Calu3 (cell line): ENCODE data around the gene RNF212. TPM values are rescaled to one million over a fixed set of nuclear protein-coding genes. Genes with fewer than 3 reads are reported as not detected.

Source experiments
- BruUV-seq: library from RNA; stranded (reverse); fragments of 400-500 nt; replicated peaks from 2 replicates; lab custom pipeline; 2021; lab: Mats Ljungman, UMichigan
- CTCF ChIA-PET: fragments of 300-600 bp; sonication (Branson Sonifier 250); formaldehyde crosslinking; loops from one replicate; lab custom pipeline; 2022; ENCODE audit warnings: antibody characterized with exemption; lab: Charles Lee
- DNase-seq: peaks from one replicate; pipeline ENCODE4 v3.0.0; 2022
- H3K27ac Mint-ChIP-seq: one replicate; pipeline ENCODE4 v1.8.0; 2022; ENCODE audit warnings: mixed read lengths; ENCODE audit not compliant: unreplicated experiment
- H3K27me3 Mint-ChIP-seq: one replicate; pipeline ENCODE4 v1.8.0; 2022; ENCODE audit warnings: mixed read lengths; ENCODE audit not compliant: unreplicated experiment
- H3K36me3 Mint-ChIP-seq: one replicate; pipeline ENCODE4 v1.8.0; 2022; ENCODE audit warnings: mild to moderate bottlenecking, moderate library complexity, mixed read lengths; ENCODE audit not compliant: insufficient read depth, unreplicated experiment
- H3K4me1 Mint-ChIP-seq: one replicate; pipeline ENCODE4 v1.8.0; 2022; ENCODE audit warnings: mild to moderate bottlenecking, low read depth, mixed read lengths; ENCODE audit not compliant: unreplicated experiment
- H3K4me3 Mint-ChIP-seq: one replicate; pipeline ENCODE4 v1.8.0; 2022; ENCODE audit warnings: mild to moderate bottlenecking, low read depth, moderate library complexity, mixed read lengths; ENCODE audit not compliant: unreplicated experiment
- H3K9me3 Mint-ChIP-seq: one replicate; pipeline ENCODE4 v1.8.0; 2022; ENCODE audit warnings: low read depth, mixed read lengths; ENCODE audit not compliant: unreplicated experiment
- intact Hi-C: fragments of 100-400 bp; cut with micrococcal nuclease; formaldehyde crosslinking; loops from one replicate; pipeline ENCODE4 v1.10.0; 2022; ENCODE audit not compliant: unreplicated experiment
- total RNA-seq: library from RNA; stranded (reverse); gene quantifications from 2 replicates; pipeline ENCODE4 v1.2.3, GENCODE V29; 2022
- TF ChIP-seq, protein P1 (sequence below): fragments of 200-600 bp; IDR thresholded peaks from one replicate; pipeline ENCODE4 v1.8.0; 2022; ENCODE audit warnings: antibody characterized with exemption; ENCODE audit not compliant: unreplicated experiment

Gene RNF212
- total RNA-seq, 1 experiment from 2014 or later, result not detected

- H3K36me3 Mint-ChIP-seq, result peaks cover 22% of the 10 kb centered on the region
- H3K27me3 Mint-ChIP-seq, result no peaks in the 10 kb centered on the region
- intact Hi-C loops, result no loop called here
- no peak for DNase-seq
- no peak overlapping the region for H3K27ac Mint-ChIP-seq
- CTCF ChIA-PET, result no interaction called here
- TF ChIP-seq, protein P1, sequence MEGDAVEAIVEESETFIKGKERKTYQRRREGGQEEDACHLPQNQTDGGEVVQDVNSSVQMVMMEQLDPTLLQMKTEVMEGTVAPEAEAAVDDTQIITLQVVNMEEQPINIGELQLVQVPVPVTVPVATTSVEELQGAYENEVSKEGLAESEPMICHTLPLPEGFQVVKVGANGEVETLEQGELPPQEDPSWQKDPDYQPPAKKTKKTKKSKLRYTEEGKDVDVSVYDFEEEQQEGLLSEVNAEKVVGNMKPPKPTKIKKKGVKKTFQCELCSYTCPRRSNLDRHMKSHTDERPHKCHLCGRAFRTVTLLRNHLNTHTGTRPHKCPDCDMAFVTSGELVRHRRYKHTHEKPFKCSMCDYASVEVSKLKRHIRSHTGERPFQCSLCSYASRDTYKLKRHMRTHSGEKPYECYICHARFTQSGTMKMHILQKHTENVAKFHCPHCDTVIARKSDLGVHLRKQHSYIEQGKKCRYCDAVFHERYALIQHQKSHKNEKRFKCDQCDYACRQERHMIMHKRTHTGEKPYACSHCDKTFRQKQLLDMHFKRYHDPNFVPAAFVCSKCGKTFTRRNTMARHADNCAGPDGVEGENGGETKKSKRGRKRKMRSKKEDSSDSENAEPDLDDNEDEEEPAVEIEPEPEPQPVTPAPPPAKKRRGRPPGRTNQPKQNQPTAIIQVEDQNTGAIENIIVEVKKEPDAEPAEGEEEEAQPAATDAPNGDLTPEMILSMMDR, result no peak
- no peaks in the 10 kb centered on the region for H3K4me1 Mint-ChIP-seq
- BruUV-seq, result no TSS peak
- H3K4me3 Mint-ChIP-seq, result no peak overlapping the region
- H3K9me3 Mint-ChIP-seq, result no peaks in the 10 kb centered on the region
These were observed 90.7 kb downstream of the RNF212 start for GRCh38 chr4:1022739-1023066.

- Mint-ChIP-seq H3K27me3 (no peaks in the 10 kb centered on the region), H3K4me1 (no peaks in the 10 kb centered on the region), H3K4me3 (no peak overlapping the region), H3K9me3 (no peaks in the 10 kb centered on the region), H3K27ac (no peak overlapping the region), H3K36me3 (peaks cover 20% of the 10 kb centered on the region)
- DNase-seq, result no peak
- TF ChIP-seq, protein P1, result no peak
- CTCF ChIA-PET, result no interaction called here
- BruUV-seq, result no TSS peak
- intact Hi-C loops, result no loop called here
These were observed 91.2 kb downstream of the RNF212 start for GRCh38 chr4:1022051-1022738.

Other genes starting within 250 kb of the RNF212 start
- gene GAK, start 181.2 kb downstream of the RNF212 start, total RNA-seq, result 91.3 and 94.1 TPM in 2 replicates
- 18.8 and 24.2 TPM in 2 replicates for gene TMEM175, start 181.1 kb downstream of the RNF212 start, total RNA-seq
- gene DGKQ, start 140.0 kb downstream of the RNF212 start, total RNA-seq, result 8.8 and 11.8 TPM in 2 replicates
- gene IDUA, start 126.5 kb downstream of the RNF212 start, total RNA-seq, result 36.9 and 38.8 TPM in 2 replicates
- gene SLC26A1, start 120.2 kb downstream of the RNF212 start, total RNA-seq, result 0.49 and 0.68 TPM in 2 replicates
- gene FGFRL1, start 101.9 kb downstream of the RNF212 start, total RNA-seq, result 36.8 and 43.2 TPM in 2 replicates
- gene SPON2, start 59.0 kb upstream of the RNF212 start, total RNA-seq, result 2.2 and 2.4 TPM in 2 replicates
- 115 and 130 TPM in 2 replicates for gene CTBP1, start 135.6 kb upstream of the RNF212 start, total RNA-seq
- 59.0 and 59.6 TPM in 2 replicates for gene MAEA, start 176.3 kb upstream of the RNF212 start, total RNA-seq
- gene UVSSA, start 233.6 kb upstream of the RNF212 start, total RNA-seq, result 19.9 and 22.6 TPM in 2 replicates